ENCODE results near the gene DSPP. TPM values are rescaled to one million over a fixed set of nuclear protein-coding genes. Genes with fewer than 3 reads are reported as not detected.

DSPP gene
- total and polyA plus RNA-seq, 2 of the 4 experiments (the other 2 are of a cell fraction) = not detected

GRCh38 chr4:87620086-87620485 is 11.8 kb downstream of the DSPP start:
- Histone ChIP-seq H2BK20ac (ENCODE audit: low read depth, low read length) (no peak overlapping the region), H3K4ac (ENCODE audit: low read depth, low read length) (no peak overlapping the region), H4K5ac (ENCODE audit: low read depth, low read length) (no peak overlapping the region), H2BK120ac (ENCODE audit: low read depth, low read length) (no peak overlapping the region), H3K23ac (ENCODE audit: low read depth, low read length) (no peak overlapping the region), H3K36me3 (ENCODE audit: control insufficient read depth, insufficient read depth, low read length) (no peaks in the 10 kb centered on the region), H3K27ac (ENCODE audit: insufficient read depth, low read length) (no peak overlapping the region), H3K79me1 (ENCODE audit: low read depth in 1 of 2, low read length in 2 of 2) (no peaks in the 10 kb centered on the region), H4K20me1 (ENCODE audit: insufficient read depth, low read length) (no peaks in the 10 kb centered on the region), H3K4me3 (ENCODE audit: insufficient read depth, low read depth, low read length) (no peak overlapping the region), H3K27me3 (ENCODE audit: control insufficient read depth, insufficient read depth, low read length) (peaks cover 2% of the 10 kb centered on the region; the same call in 1 of the 2 replicates), H2BK5ac (ENCODE audit: low read depth, low read length, poor library complexity, severe bottlenecking) (no peak overlapping the region), H3K9ac (ENCODE audit: low read depth, low read length) (no peak overlapping the region), H3K14ac (replicated peaks; ENCODE audit: low read depth, low read length) (no peak overlapping the region), H3K9me3 (ENCODE audit: control insufficient read depth, insufficient read depth, low read length) (no peaks in the 10 kb centered on the region), H4K91ac (ENCODE audit: insufficient read depth, low read depth, low read length) (no peak overlapping the region), H2BK15ac (ENCODE audit: low read depth, low read length) (no peak overlapping the region), H2AK5ac (ENCODE audit: low read depth, low read length) (no peak overlapping the region), H3K9me1 (ENCODE audit: insufficient read depth, low read length) (no peaks in the 10 kb centered on the region), H2AFZ (replicated peaks; ENCODE audit: low read length, poor library complexity) (no peak overlapping the region), H2AK9ac (replicated peaks; ENCODE audit: low read depth, low read length, poor library complexity) (no peak overlapping the region), H3K4me1 (ENCODE audit: control insufficient read depth, insufficient read depth, low read length) (no peaks in the 10 kb centered on the region), H3K4me2 (ENCODE audit: low read depth, low read length) (no peak overlapping the region), H3K56ac (ENCODE audit: extremely low read depth, insufficient read depth, low read length) (no peak overlapping the region), H4K8ac (ENCODE audit: low read depth in 2 of 2, low read length in 2 of 2) (no peak overlapping the region), H3K18ac (ENCODE audit: low read depth, low read length) (no peak overlapping the region)
- in situ Hi-C loops (cut with MboI; ENCODE audit: low sequenced_read_pairs) = no loop called here
- 67% methylated on average over 2 of the region's 6 CpGs; no CpG with 5 or more reads in 1 of the 2 experiments for WGBS, 2 experiments (ENCODE audit: extremely low coverage in 2 of 2, insufficient read length in 1 of 2)
- ATAC-seq (ENCODE audit: low read depth) = no peak
- ChIA-PET POLR2A (ENCODE audit: unreplicated experiment) (no interaction called here), CTCF (no interaction called here)
- dilution Hi-C loops (cut with HindIII; ENCODE audit: low sequenced_read_pairs, unreplicated experiment) = no loop called here
- BruUV-seq (replicated peaks) = no TSS peak
- TF ChIP-seq ELK1 (IDR thresholded peaks at IDR 0.05; ENCODE audit: borderline replicate concordance, low read depth, low read length) (no peak), MXI1 (IDR thresholded peaks at IDR 0.05; ENCODE audit: borderline replicate concordance, low read depth, low read length) (no peak), NFE2L2 (IDR thresholded peaks at IDR 0.05; ENCODE audit: low read depth, low read length) (no peak), FOS (IDR thresholded peaks at IDR 0.05; ENCODE audit: low read depth, low read length) (no peak), MAFK (IDR thresholded peaks at IDR 0.05; ENCODE audit: low read depth, low read length) (no peak), CHD1 (IDR thresholded peaks at IDR 0.05; ENCODE audit: low read depth, low read length) (no peak), RAD21 (IDR thresholded peaks at IDR 0.05; ENCODE audit: low read length) (no peak), USF2 (IDR thresholded peaks at IDR 0.05; ENCODE audit: low read depth, low read length) (no peak), CTCF (conservative IDR thresholded peaks at IDR 0.05; ENCODE audit: low read depth, low read length) (no peak), SMC3 (IDR thresholded peaks at IDR 0.05; ENCODE audit: low read depth, low read length) (no peak), BHLHE40 (IDR thresholded peaks at IDR 0.05; ENCODE audit: low read depth, low read length) (no peak), POLR2A (IDR thresholded peaks at IDR 0.05; ENCODE audit: low read depth, low read length) (no peak), MAZ (IDR thresholded peaks at IDR 0.05; ENCODE audit: borderline replicate concordance, low read depth, low read length) (no peak), RCOR1 (IDR thresholded peaks at IDR 0.05; ENCODE audit: insufficient replicate concordance, low read length) (no peak), RFX5 (IDR thresholded peaks at IDR 0.05; ENCODE audit: low read depth, low read length) (no peak), CEBPB (IDR thresholded peaks at IDR 0.05; ENCODE audit: low read depth, low read length) (no peak)
- DNase-seq = no peak
- intact Hi-C loops (cut with micrococcal nuclease) = no loop called here
